DND-41 (cell line): ENCODE results near the gene PLAU.

Source experiments
- ATAC-seq: fragments of 200-7000 bp; cut with Tn5 transposase; 3 replicates; pipeline ENCODE4 v1.9.1; 2021; ENCODE audit warnings: low read depth; ENCODE audit not compliant: insufficient read depth
- DNase-seq: peaks from one replicate; pipeline ENCODE4 v3.0.0-alpha.2; 2020
- H2AFZ ChIP-seq: 2 replicates; pipeline ENCODE4 v1.6.0; 2012; ENCODE audit warnings: low read depth, low read length
- H3K27ac ChIP-seq: 2 replicates; pipeline ENCODE4 v1.5.1; 2012; ENCODE audit warnings: low read length, inconsistent platforms
- H3K27me3 ChIP-seq: fragments of 200-600 bp; sonication (generic); 2 replicates; pipeline ENCODE4 v1.6.0; 2012; ENCODE audit warnings: low read length, mild to moderate bottlenecking, inconsistent platforms; ENCODE audit not compliant: insufficient read depth, poor library complexity
- H3K36me3 ChIP-seq: 2 replicates; pipeline ENCODE4 v1.5.1; 2012; ENCODE audit warnings: low read length, inconsistent platforms; ENCODE audit not compliant: insufficient read depth
- H3K4me1 ChIP-seq: 2 replicates; pipeline ENCODE4 v1.5.1; 2012; ENCODE audit warnings: mild to moderate bottlenecking, low read length; ENCODE audit not compliant: insufficient read depth
- H3K4me2 ChIP-seq: 2 replicates; pipeline ENCODE4 v1.6.0; 2012; ENCODE audit warnings: mild to moderate bottlenecking, moderate library complexity, low read length, inconsistent platforms; ENCODE audit not compliant: insufficient read depth
- H3K4me3 ChIP-seq, 2 experiments: fragments of 200-600 bp in 1 of 2; shearing (Covaris generic) in 1 of 2; 2 replicates each; pipeline ENCODE4 v1.5.1; 2012 to 2016; ENCODE audit warnings: inconsistent platforms in 2 of 2, low read length in 2 of 2, mild to moderate bottlenecking in 2 of 2, low read depth in 1 of 2, moderate library complexity in 1 of 2
- H3K79me2 ChIP-seq: 2 replicates; pipeline ENCODE4 v1.6.0; 2012; ENCODE audit warnings: low read length, inconsistent platforms; ENCODE audit not compliant: insufficient read depth
- H3K9ac ChIP-seq: 2 replicates; pipeline ENCODE4 v1.6.0; 2012; ENCODE audit warnings: low read depth, mild to moderate bottlenecking, inconsistent platforms, low read length, moderate library complexity
- H3K9me3 ChIP-seq: 2 replicates; pipeline ENCODE4 v1.5.1; 2012; ENCODE audit warnings: low read length, moderate library complexity, mild to moderate bottlenecking, inconsistent platforms; ENCODE audit not compliant: insufficient read depth, severe bottlenecking
- H4K20me1 ChIP-seq: 2 replicates; pipeline ENCODE4 v1.6.0; 2012; ENCODE audit warnings: low read length; ENCODE audit not compliant: insufficient read depth
- CTCF ChIP-seq: IDR thresholded peaks from 2 replicates; pipeline ENCODE4 v1.5.1; 2012; ENCODE audit warnings: borderline replicate concordance, low read length, moderate library complexity, mild to moderate bottlenecking; ENCODE audit not compliant: poor library complexity, severe bottlenecking; ENCODE audit errors: extremely low read depth
- EZH2 ChIP-seq: IDR thresholded peaks from 3 replicates; pipeline ENCODE4 v1.6.1; 2012; ENCODE audit warnings: borderline replicate concordance, low read depth, mild to moderate bottlenecking, moderate library complexity, low read length, inconsistent platforms; ENCODE audit not compliant: severe bottlenecking

Gene PLAU

GRCh38 chr10:73877533-73878160 lies 33.3 kb upstream of the PLAU start:
- ATAC-seq: no peak
- TF ChIP-seq CTCF (no peak), EZH2 (no peak)

DNA sequence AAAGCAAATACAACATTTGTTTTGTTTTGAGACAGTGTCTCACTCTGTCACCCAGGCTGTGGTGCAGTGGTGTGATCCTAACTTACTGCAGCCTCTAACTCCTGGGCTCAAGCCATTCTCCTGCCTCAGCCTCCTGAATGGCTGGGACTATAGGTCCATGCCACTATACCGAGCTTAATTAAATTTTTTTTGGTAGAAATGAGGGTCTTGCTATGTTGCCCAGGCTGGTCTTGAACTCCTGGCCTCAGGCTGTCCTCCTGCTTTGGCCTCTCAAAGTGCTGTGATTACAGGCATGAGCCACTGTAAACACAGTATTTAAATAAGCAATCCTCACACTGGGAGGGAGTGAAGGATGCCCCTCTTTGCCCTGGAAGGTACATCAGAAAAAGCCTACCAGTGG lies 32.6 kb upstream of the PLAU start:
- Histone ChIP-seq H3K36me3 (no peaks in the 10 kb centered on the region; the same call in 1 of the 2 replicates), H3K27me3 (peaks cover 13% of the 10 kb centered on the region), H3K9me3 (no peaks in the 10 kb centered on the region), H3K4me2 (no peak overlapping the region), H3K4me3 (no peak overlapping the region), H4K20me1 (peaks cover under 1% of the 10 kb centered on the region; the same call in 1 of the 2 replicates), H3K79me2 (peaks cover 5% of the 10 kb centered on the region), H3K27ac (no peak overlapping the region), H3K9ac (no peak overlapping the region), H2AFZ (no peak overlapping the region), H3K4me1 (peaks cover 22% of the 10 kb centered on the region)
- no peak for DNase-seq
- TF ChIP-seq CTCF (no peak), EZH2 (no peak)
- ATAC-seq: no peak

More at GRCh38 chr10:73877533-73878160, 33.3 kb upstream of the PLAU start:
- Histone ChIP-seq H3K4me1 (peaks cover 29% of the 10 kb centered on the region), H3K36me3 (peaks cover 1% of the 10 kb centered on the region; the same call in 1 of the 2 replicates), H4K20me1 (peaks cover 8% of the 10 kb centered on the region), H3K27me3 (peaks cover 13% of the 10 kb centered on the region), H3K9ac (no peak overlapping the region), H3K9me3 (no peaks in the 10 kb centered on the region), H3K27ac (no peak overlapping the region), H2AFZ (no peak overlapping the region), H3K4me2 (no peak overlapping the region), H3K4me3 (no peak overlapping the region), H3K79me2 (peaks cover 12% of the 10 kb centered on the region)
- DNase-seq: no peak

GRCh38 chr10:73879296-73880173 lies 31.4 kb upstream of the PLAU start:
- no peaks in the 10 kb centered on the region for H3K9me3 ChIP-seq
- DNase-seq (peak; percentile 91), ATAC-seq (peak; percentile 96)
- H3K27me3 ChIP-seq: peaks cover 13% of the 10 kb centered on the region
- no peak overlapping the region for H3K27ac ChIP-seq
- peaks cover 20% of the 10 kb centered on the region for H3K4me1 ChIP-seq
- no peaks in the 10 kb centered on the region for H3K79me2 ChIP-seq
- peak overlapping the region; percentile 73; the same call in 1 of the 2 replicates for H2AFZ ChIP-seq
- no peak overlapping the region for H3K9ac ChIP-seq
- no peaks in the 10 kb centered on the region for H3K36me3 ChIP-seq
- H4K20me1 ChIP-seq: no peaks in the 10 kb centered on the region
- peak overlapping the region in 1 of 2 experiments; percentile 15; a peak in 1 of 4 replicates for H3K4me3 ChIP-seq
- peak overlapping the region; percentile 44 for H3K4me2 ChIP-seq
- TF ChIP-seq CTCF (peak; percentile 99), EZH2 (no peak)
